ENCODE results near the gene XRCC1.

GRCh38 chr19:43592800-43593350 is 17.5 kb upstream of the XRCC1 start:
- TF ChIP-seq POLR2A (IDR thresholded peaks at IDR 0.05; ENCODE audit: low read depth, low read length) = no peak
- no peak for TF ChIP-seq TAF1 (IDR thresholded peaks at IDR 0.05; ENCODE audit: low read depth, low read length)
- TF ChIP-seq POLR2AphosphoS5 (IDR thresholded peaks at IDR 0.05; ENCODE audit: low read depth, low read length) = no peak
- TF ChIP-seq SPI1 (IDR thresholded peaks at IDR 0.05; ENCODE audit: low read depth, low read length) = no peak
